IPS-15b (cell line): ENCODE measurements around the gene HNRNPLL.
A peak's percentile ranks its signal among the peaks of the same experiment; 100 is the strongest.
"Not testable (repeated sequence)": the region's sequence is repeated elsewhere in the genome, so short reads cannot be mapped to it uniquely, and the experiment has no call there.

Experiments used
- H3K27me3 ChIP-seq: one replicate; pipeline ENCODE4 v1.6.1; 2013; ENCODE audit warnings: low read length; ENCODE audit not compliant: control insufficient read depth, insufficient read depth
- H3K36me3 ChIP-seq: one replicate; pipeline ENCODE4 v1.6.1; 2013; ENCODE audit warnings: low read length; ENCODE audit not compliant: control insufficient read depth, insufficient read depth
- H3K4me1 ChIP-seq: one replicate; pipeline ENCODE4 v1.6.1; 2013; ENCODE audit warnings: mild to moderate bottlenecking, low read length; ENCODE audit not compliant: control insufficient read depth, insufficient read depth
- H3K4me3 ChIP-seq: one replicate; pipeline ENCODE4 v1.5.1; 2013; ENCODE audit warnings: low read depth, low read length
- H3K9ac ChIP-seq: one replicate; pipeline ENCODE4 v1.6.1; 2013; ENCODE audit warnings: low read depth, mild to moderate bottlenecking, low read length
- H3K9me3 ChIP-seq: one replicate; pipeline ENCODE4 v1.6.1; 2013; ENCODE audit warnings: mild to moderate bottlenecking, low read length; ENCODE audit not compliant: control insufficient read depth, insufficient read depth

HNRNPLL gene

GRCh38 chr2:38542248-38542631 lies 60.5 kb downstream of the HNRNPLL start:
- not testable (repeated sequence) for H3K4me3 ChIP-seq, H3K9ac ChIP-seq, H3K36me3 ChIP-seq, H3K4me1 ChIP-seq, H3K9me3 ChIP-seq, H3K27me3 ChIP-seq

GRCh38 chr2:38540580-38541286 lies 62.0 kb downstream of the HNRNPLL start:
- Histone ChIP-seq H3K27me3 (peaks cover under 1% of the 10 kb centered on the region), H3K4me3 (no peak overlapping the region), H3K9ac (no peak overlapping the region), H3K4me1 (peaks cover 8% of the 10 kb centered on the region), H3K36me3 (no peaks in the 10 kb centered on the region), H3K9me3 (no peaks in the 10 kb centered on the region)

DNA sequence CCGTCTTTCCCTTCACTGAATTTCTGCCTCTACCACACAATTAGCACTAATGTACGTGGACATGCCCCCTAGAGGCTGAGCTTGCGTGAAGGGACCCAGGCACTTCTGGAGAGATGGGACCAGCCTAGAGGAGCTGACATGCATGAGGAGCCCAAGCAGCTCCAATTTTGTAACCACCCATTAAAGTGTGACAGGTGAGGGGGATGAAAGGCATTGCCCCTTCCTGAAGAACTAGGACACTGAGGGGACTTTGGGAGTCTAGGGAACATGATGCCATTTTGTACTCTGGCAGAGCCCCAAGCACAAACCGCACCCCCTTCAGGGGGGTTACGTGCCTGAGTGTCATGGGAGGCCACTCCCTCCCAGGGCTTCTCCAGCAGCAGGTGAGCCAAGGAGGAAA lies 63.6 kb downstream of the HNRNPLL start:
- Histone ChIP-seq H3K4me3 (no peak overlapping the region), H3K9ac (no peak overlapping the region), H3K9me3 (no peaks in the 10 kb centered on the region), H3K4me1 (peaks cover 8% of the 10 kb centered on the region), H3K27me3 (peaks cover 14% of the 10 kb centered on the region), H3K36me3 (no peaks in the 10 kb centered on the region)

DNA sequence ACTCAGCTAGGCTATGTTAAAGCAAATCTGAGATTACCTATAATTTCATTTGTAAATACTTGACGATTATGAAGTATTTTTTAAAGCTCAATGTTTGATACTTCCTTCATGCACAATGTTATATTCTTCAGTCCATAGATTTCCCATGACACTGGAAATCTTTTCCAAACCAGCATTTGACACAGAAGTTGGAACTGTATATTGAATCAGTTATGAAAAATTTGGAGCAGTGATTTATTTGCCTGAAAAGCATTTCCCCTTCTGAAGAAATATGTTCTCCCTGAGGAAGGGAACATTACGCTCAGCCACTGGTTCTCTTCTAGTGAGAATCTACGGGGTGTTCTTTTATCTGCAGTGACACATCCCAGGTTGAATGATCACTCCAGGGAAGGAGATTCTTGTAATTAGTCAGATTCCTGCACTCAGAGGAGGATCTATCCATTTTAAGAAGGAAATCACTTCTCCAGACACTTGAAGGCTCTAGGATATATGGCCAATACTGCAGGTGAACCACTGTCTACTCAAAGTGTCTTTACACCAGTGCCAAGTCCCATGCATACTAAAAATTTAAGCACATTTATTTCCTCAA lies 64.7 kb downstream of the HNRNPLL start:
- no peak overlapping the region for H3K9ac ChIP-seq
- no peak overlapping the region for H3K4me3 ChIP-seq
- H3K36me3 ChIP-seq = no peaks in the 10 kb centered on the region
- H3K27me3 ChIP-seq = peaks cover 16% of the 10 kb centered on the region
- H3K4me1 ChIP-seq = peaks cover 7% of the 10 kb centered on the region
- no peaks in the 10 kb centered on the region for H3K9me3 ChIP-seq

GRCh38 chr2:38537296-38537695 lies 65.4 kb downstream of the HNRNPLL start:
- not testable (repeated sequence) for H3K4me1 ChIP-seq, H3K9ac ChIP-seq, H3K9me3 ChIP-seq, H3K36me3 ChIP-seq, H3K4me3 ChIP-seq
- peaks cover 18% of the 10 kb centered on the region for H3K27me3 ChIP-seq

DNA sequence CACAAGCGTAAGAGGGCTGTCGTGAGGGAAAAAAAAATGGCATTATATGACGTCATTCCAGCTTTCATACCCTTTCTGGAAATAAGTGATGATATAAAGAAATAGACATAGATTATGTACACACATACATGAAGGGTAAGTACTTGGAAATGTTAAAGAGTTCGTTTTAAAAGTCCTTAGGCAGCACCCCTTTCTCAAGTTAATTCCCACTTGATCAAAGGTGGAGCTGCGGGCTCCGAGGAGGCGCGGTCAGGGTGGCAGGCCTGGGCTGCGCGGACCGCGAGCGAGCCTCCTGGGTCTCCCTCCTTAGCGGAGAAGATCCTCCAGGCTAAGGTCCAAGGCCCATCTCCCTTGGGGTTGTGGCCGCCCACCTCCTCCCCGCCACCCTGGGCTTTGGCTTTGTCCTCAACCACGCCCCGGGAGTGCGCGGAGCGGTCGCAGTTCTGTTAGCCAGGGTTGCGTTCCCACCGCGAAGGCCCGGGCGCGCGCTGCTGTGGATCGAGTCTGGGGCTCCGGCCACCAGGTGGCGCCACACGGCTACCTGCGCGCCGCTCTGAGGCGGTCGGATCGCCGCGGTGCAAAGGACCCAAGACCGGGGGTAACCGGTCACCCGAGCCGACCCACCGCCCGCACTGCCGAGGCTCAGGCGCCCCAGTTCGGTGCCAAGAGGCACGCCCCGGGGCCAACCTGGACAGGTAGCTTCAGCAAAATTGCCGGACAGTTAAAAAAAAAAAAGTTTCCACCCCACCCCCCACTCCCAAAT lies 66.8 kb downstream of the HNRNPLL start:
- no peaks in the 10 kb centered on the region for H3K36me3 ChIP-seq
- H3K9me3 ChIP-seq = no peaks in the 10 kb centered on the region
- H3K4me1 ChIP-seq = no peaks in the 10 kb centered on the region
- H3K9ac ChIP-seq = peak overlapping the region; percentile 76
- H3K27me3 ChIP-seq = peaks cover 18% of the 10 kb centered on the region
- peak overlapping the region; percentile 69 for H3K4me3 ChIP-seq

- Histone ChIP-seq H3K9ac (no peak overlapping the region), H3K27me3 (peaks cover 18% of the 10 kb centered on the region), H3K4me3 (peak overlapping the region; percentile 69), H3K36me3 (no peaks in the 10 kb centered on the region), H3K9me3 (no peaks in the 10 kb centered on the region), H3K4me1 (no peaks in the 10 kb centered on the region)
These were observed 67.4 kb downstream of the HNRNPLL start for GRCh38 chr2:38535404-38535743.

DNA sequence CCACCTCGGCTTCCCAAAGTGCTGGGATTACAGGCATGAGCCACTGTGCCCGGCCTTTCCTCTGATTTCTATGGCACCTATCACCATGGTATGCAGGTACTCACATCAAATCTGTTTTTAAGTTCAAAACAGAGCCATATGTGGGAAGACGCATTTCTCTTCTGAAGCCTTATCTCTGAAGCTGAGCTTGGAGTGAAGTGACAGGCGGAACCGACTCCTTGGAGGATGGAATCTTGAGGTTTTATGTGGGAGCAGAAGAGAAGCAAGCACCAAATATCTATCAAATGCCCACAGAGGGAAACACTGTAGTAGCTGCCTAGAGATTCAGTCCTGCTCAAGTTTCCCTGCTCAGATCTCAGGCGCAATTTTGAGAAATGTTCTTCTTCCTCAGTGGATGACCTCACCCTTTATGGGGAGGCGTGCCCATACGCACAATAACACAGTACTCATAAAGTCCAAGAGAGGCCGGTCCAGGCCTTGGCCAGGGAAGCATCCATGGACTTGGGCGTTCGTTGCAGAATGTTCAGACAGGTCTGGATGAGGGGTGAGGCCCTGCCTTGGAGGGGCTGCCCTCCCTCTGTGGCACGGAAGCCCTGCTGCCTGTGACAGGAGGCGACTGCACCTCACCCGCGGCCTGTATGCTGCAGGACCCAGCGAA lies 67.9 kb downstream of the HNRNPLL start:
- Histone ChIP-seq H3K4me1 (no peaks in the 10 kb centered on the region), H3K9ac (no peak overlapping the region), H3K9me3 (no peaks in the 10 kb centered on the region), H3K4me3 (peak overlapping the region; percentile 8), H3K27me3 (peaks cover 18% of the 10 kb centered on the region), H3K36me3 (no peaks in the 10 kb centered on the region)

- H3K27me3 ChIP-seq = peaks cover 18% of the 10 kb centered on the region
- no peaks in the 10 kb centered on the region for H3K4me1 ChIP-seq
- no peak overlapping the region for H3K9ac ChIP-seq
- H3K4me3 ChIP-seq = no peak overlapping the region
- H3K36me3 ChIP-seq = no peaks in the 10 kb centered on the region
- no peaks in the 10 kb centered on the region for H3K9me3 ChIP-seq
These were observed 68.8 kb downstream of the HNRNPLL start for GRCh38 chr2:38533757-38534545.

DNA sequence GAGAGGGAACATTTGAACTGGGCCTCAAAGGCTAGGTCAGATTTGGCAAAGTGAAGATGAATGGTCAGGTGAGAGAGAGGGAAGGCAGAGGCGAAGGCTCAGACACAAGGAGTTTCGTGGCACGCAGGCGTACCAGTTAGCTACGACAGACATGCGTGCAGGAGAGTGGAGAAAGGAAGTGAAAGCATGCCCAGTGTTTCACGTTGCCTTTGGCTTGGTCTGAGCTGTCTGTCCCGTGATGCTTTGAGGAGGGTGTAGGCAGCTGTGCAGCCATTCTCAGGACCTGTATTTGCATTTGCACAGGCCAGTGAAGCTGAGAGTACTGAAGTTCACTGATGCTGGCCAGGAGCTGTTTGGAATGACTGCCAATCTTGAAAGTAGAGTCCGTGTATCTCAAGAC lies 69.5 kb downstream of the HNRNPLL start:
- no peaks in the 10 kb centered on the region for H3K36me3 ChIP-seq
- H3K4me3 ChIP-seq = no peak overlapping the region
- H3K4me1 ChIP-seq = peaks cover 4% of the 10 kb centered on the region
- H3K27me3 ChIP-seq = peaks cover 18% of the 10 kb centered on the region
- no peak overlapping the region for H3K9ac ChIP-seq
- no peaks in the 10 kb centered on the region for H3K9me3 ChIP-seq

- no peaks in the 10 kb centered on the region for H3K9me3 ChIP-seq
- no peak overlapping the region for H3K4me3 ChIP-seq
- no peaks in the 10 kb centered on the region for H3K36me3 ChIP-seq
- H3K9ac ChIP-seq = no peak overlapping the region
- peaks cover 4% of the 10 kb centered on the region for H3K4me1 ChIP-seq
- H3K27me3 ChIP-seq = peaks cover 18% of the 10 kb centered on the region
These were observed 70.4 kb downstream of the HNRNPLL start for GRCh38 chr2:38532366-38532765.
